SK-N-SH (cell line): ENCODE data around the gene FAM83E. TPM values are rescaled to one million over a fixed set of nuclear protein-coding genes. Genes with fewer than 3 reads are reported as not detected.
A peak's percentile ranks its signal among the peaks of the same experiment; 100 is the strongest.

ENCODE experiments used
- CTCF ChIA-PET: fragments of 300-600, 350-600 bp; formaldehyde crosslinking; extraction: SDS; loops from one replicate; lab custom pipeline; 2021; lab: Yijun Ruan, JAX
- POLR2A ChIA-PET: fragments of 350-600 bp; sonication (Branson Sonifier 250); formaldehyde crosslinking; extraction: SDS; loops from one replicate; lab custom pipeline; 2020; ENCODE audit warnings: antibody characterized with exemption, inconsistent platforms; lab: Yijun Ruan, JAX
- DNase-seq: peaks from one replicate; pipeline ENCODE4 v3.0.0; 2012
- H2AFZ ChIP-seq: fragments of 200-600 bp; sonication (generic); 2 replicates; pipeline ENCODE4 v1.8.1; 2016; ENCODE audit warnings: antibody characterized with exemption, mild to moderate bottlenecking, low read depth
- H3F3A ChIP-seq: fragments of 200-600 bp; sonication (generic); replicated peaks from 2 replicates; pipeline ENCODE3; 2016; ENCODE audit warnings: antibody characterized with exemption, mild to moderate bottlenecking; ENCODE audit not compliant: insufficient read depth
- H3K27ac ChIP-seq, 2 experiments: fragments of 200-500 bp in 1 of 2; fragments of 200-600 bp in 1 of 2; sonication (Bioruptor generic) in 1 of 2; sonication (generic), shearing (Covaris generic) in 1 of 2; 2 replicates each; pipeline versions ENCODE4 v1.5.1 to v1.6.1; 2014 to 2016; ENCODE audit warnings: low read depth in 2 of 2, inconsistent platforms in 1 of 2, low read length in 1 of 2, mild to moderate bottlenecking in 1 of 2, mixed read lengths in 1 of 2
- H3K27me3 ChIP-seq: fragments of 200-600 bp; sonication (generic), shearing (Covaris generic); 2 replicates; pipeline ENCODE4 v1.6.1; 2016; ENCODE audit warnings: mixed run types; ENCODE audit not compliant: insufficient read depth
- H3K36me3 ChIP-seq, 2 experiments: fragments of 200-500 bp in 1 of 2; fragments of 200-600 bp in 1 of 2; sonication (Bioruptor generic) in 1 of 2; sonication (generic) in 1 of 2; replicated peaks in 1 of 2; 2 replicates each; pipeline versions ENCODE3 to v1.5.1; 2014 to 2016; ENCODE audit warnings: low read length in 1 of 2, mild to moderate bottlenecking in 1 of 2; ENCODE audit not compliant: insufficient read depth in 2 of 2, control insufficient read depth in 1 of 2
- H3K4me1 ChIP-seq, 2 experiments: fragments of 200-500 bp in 1 of 2; fragments of 200-600 bp in 1 of 2; sonication (Bioruptor generic) in 1 of 2; sonication (generic), shearing (Covaris generic) in 1 of 2; 2 replicates each; pipeline versions ENCODE4 v1.5.1 to v1.6.1; 2014 to 2016; ENCODE audit warnings: low read depth in 1 of 2, low read length in 1 of 2, mixed run types in 1 of 2; ENCODE audit not compliant: insufficient read depth in 2 of 2, control insufficient read depth in 1 of 2
- H3K4me2 ChIP-seq: fragments of 200-600 bp; sonication (generic), shearing (Covaris generic); 2 replicates; pipeline ENCODE4 v1.6.1; 2017; ENCODE audit warnings: mixed run types
- H3K4me3 ChIP-seq, 2 experiments: fragments of 200-500 bp in 1 of 2; fragments of 200-600 bp in 1 of 2; sonication (Bioruptor generic) in 1 of 2; sonication (generic), shearing (Covaris generic) in 1 of 2; 2 replicates each; pipeline versions ENCODE4 v1.5.1 to v1.8.1; 2014 to 2016; ENCODE audit warnings: low read depth in 2 of 2, inconsistent platforms in 1 of 2, low read length in 1 of 2, mild to moderate bottlenecking in 1 of 2, mixed read lengths in 1 of 2, moderate library complexity in 1 of 2
- H3K79me2 ChIP-seq: fragments of 200-600 bp; sonication (generic); 2 replicates; pipeline ENCODE4 v1.8.1; 2017; ENCODE audit warnings: mild to moderate bottlenecking; ENCODE audit not compliant: insufficient read depth
- H3K9ac ChIP-seq: fragments of 200-600 bp; sonication (generic); 2 replicates; pipeline ENCODE4 v1.6.1; 2017; ENCODE audit warnings: mixed run types
- H3K9me2 ChIP-seq: fragments of 200-600 bp; sonication (generic); 2 replicates; pipeline ENCODE4 v1.6.1; 2017; ENCODE audit warnings: mixed run types
- H3K9me3 ChIP-seq: fragments of 200-600 bp; sonication (generic); 2 replicates; pipeline ENCODE4 v1.6.1; 2017; ENCODE audit warnings: mixed run types, mild to moderate bottlenecking, moderate library complexity
- H4K20me1 ChIP-seq: fragments of 200-600 bp; sonication (generic); 2 replicates; pipeline ENCODE4 v1.6.1; 2017; ENCODE audit warnings: mild to moderate bottlenecking, mixed run types; ENCODE audit not compliant: insufficient read depth
- CHD2 ChIP-seq: fragments of 150-350 bp; IDR thresholded peaks from 2 replicates; pipeline ENCODE4 v1.6.1; 2018; ENCODE audit warnings: low read length; ENCODE audit not compliant: partially characterized antibody
- CTCF ChIP-seq: fragments of 200-600 bp; sonication (generic); IDR thresholded peaks from 2 replicates; pipeline ENCODE4 v1.6.1; 2017; ENCODE audit warnings: antibody characterized with exemption, mild to moderate bottlenecking, moderate library complexity
- ELF1 ChIP-seq: IDR thresholded peaks from 2 replicates; pipeline ENCODE4 v1.4.0; 2012
- FOSL2 ChIP-seq: IDR thresholded peaks from 2 replicates; pipeline ENCODE4 v1.4.0; 2012; ENCODE audit warnings: low read depth, mild to moderate bottlenecking, moderate library complexity, borderline replicate concordance
- FOXM1 ChIP-seq: IDR thresholded peaks from 2 replicates; pipeline ENCODE4 v1.4.0; 2012; ENCODE audit warnings: low read depth, mild to moderate bottlenecking
- IRF3 ChIP-seq: fragments of 150-350 bp; IDR thresholded peaks from 2 replicates; pipeline ENCODE4 v1.6.1; 2016; ENCODE audit warnings: mild to moderate bottlenecking, low read depth, low read length
- MXI1 ChIP-seq: IDR thresholded peaks from 2 replicates; pipeline ENCODE4 v1.6.1; 2012; ENCODE audit warnings: mild to moderate bottlenecking, low read depth, low read length, improper control_type of control experiment
- RAD21 ChIP-seq: IDR thresholded peaks from 2 replicates; pipeline ENCODE4 v1.6.1; 2012; ENCODE audit warnings: mild to moderate bottlenecking, low read length
- RFX5 ChIP-seq: IDR thresholded peaks from 2 replicates; pipeline ENCODE4 v1.6.1; 2012; ENCODE audit warnings: mild to moderate bottlenecking, improper control_type of control experiment, low read length
- SMC3 ChIP-seq: IDR thresholded peaks from 2 replicates; pipeline ENCODE4 v1.6.1; 2012; ENCODE audit warnings: low read depth, low read length, improper control_type of control experiment
- TAF1 ChIP-seq: IDR thresholded peaks from 2 replicates; pipeline ENCODE4 v1.6.1; 2012; ENCODE audit warnings: low read depth, mild to moderate bottlenecking, low read length, moderate library complexity, borderline replicate concordance
- TCF12 ChIP-seq: IDR thresholded peaks from 2 replicates; pipeline ENCODE4 v1.4.0; 2012
- USF2 ChIP-seq: fragments of 150-350 bp; IDR thresholded peaks from 2 replicates; pipeline ENCODE4 v1.6.1; 2017; ENCODE audit warnings: antibody characterized with exemption, low read length, low read depth, borderline replicate concordance
- YY1 ChIP-seq: IDR thresholded peaks from 2 replicates; pipeline ENCODE4 v1.4.0; 2012; ENCODE audit warnings: low read depth, mild to moderate bottlenecking
- ZBTB33 ChIP-seq: IDR thresholded peaks from 2 replicates; pipeline ENCODE4 v1.4.0; 2012; ENCODE audit warnings: low read depth, borderline replicate concordance
- WGBS: methylation state at CpG from one replicate; pipeline ENCODE4 v1.1.6; 2017; ENCODE audit warnings: low lambda C conversion rate; 5-methylcytosine and 5-hydroxymethylcytosine counted together
- polyA plus RNA-seq, 3 experiments: library from polyadenylated mRNA; depleted of rRNA; stranded (reverse); fragments of >200 nt; gene quantifications; 2 replicates each; pipeline ENCODE4 v1.2.3, GENCODE V29; 2012

FAM83E gene
- polyA plus RNA-seq, 1 of the 3 experiments (the other 2 are of a cell fraction): 0.44 TPM

GRCh38 chr19:48639483-48640375 lies 24.9 kb upstream of the FAM83E start:
- H2AFZ ChIP-seq: no peak overlapping the region
- peaks cover 16 to 28% of the 10 kb centered on the region in 2 experiments for H3K4me1 ChIP-seq
- no peak overlapping the region for H3K27ac ChIP-seq
- no peaks in the 10 kb centered on the region for H3K9me2 ChIP-seq
- H3K4me3 ChIP-seq: no peak overlapping the region
- no peaks in the 10 kb centered on the region for H3K79me2 ChIP-seq
- H3K9me3 ChIP-seq: no peaks in the 10 kb centered on the region
- H3K27me3 ChIP-seq: no peaks in the 10 kb centered on the region
- ChIA-PET CTCF (no interaction called here), POLR2A (no interaction called here)
- no peak overlapping the region for H3K9ac ChIP-seq
- no peaks in the 10 kb centered on the region for H3K36me3 ChIP-seq
- H3F3A ChIP-seq: peaks cover 23% of the 10 kb centered on the region
- DNase-seq: no peak
- H4K20me1 ChIP-seq: no peaks in the 10 kb centered on the region
- WGBS: 85% methylated on average over 30 of the region's 33 CpGs
- TF ChIP-seq RFX5 (no peak), RAD21 (no peak), FOXM1 (no peak), YY1 (no peak), MXI1 (no peak), TAF1 (no peak), SMC3 (no peak), ZBTB33 (no peak), USF2 (no peak)
- no peak overlapping the region for H3K4me2 ChIP-seq

GRCh38 chr19:48638831-48639381 lies 24.0 kb upstream of the FAM83E start:
- peak overlapping the region; percentile 62 to 99; a peak in 3 of 4 replicates for H3K27ac ChIP-seq
- no peaks in the 10 kb centered on the region for H3K79me2 ChIP-seq
- H3K27me3 ChIP-seq: no peaks in the 10 kb centered on the region
- no peak overlapping the region for H2AFZ ChIP-seq
- H3K4me3 ChIP-seq: no peak overlapping the region; a peak in 1 of 4 replicates
- POLR2A ChIA-PET: no interaction called here
- H3K4me2 ChIP-seq: peak overlapping the region; percentile 99
- no peaks in the 10 kb centered on the region for H3K9me3 ChIP-seq
- DNase-seq: peak; percentile 69
- no peaks in the 10 kb centered on the region for H3K36me3 ChIP-seq
- H3K9me2 ChIP-seq: no peaks in the 10 kb centered on the region
- H4K20me1 ChIP-seq: no peaks in the 10 kb centered on the region
- peaks cover 28% of the 10 kb centered on the region for H3F3A ChIP-seq
- H3K4me1 ChIP-seq: peaks cover 17 to 28% of the 10 kb centered on the region in 2 experiments
- CTCF ChIA-PET: no interaction called here
- WGBS: 87% methylated on average over 16 of the region's 16 CpGs
- no peak overlapping the region for H3K9ac ChIP-seq
- no peak for TF ChIP-seq SMC3
- TF ChIP-seq YY1: no peak
- no peak for TF ChIP-seq FOSL2
- TF ChIP-seq TAF1: no peak
- TF ChIP-seq ELF1: no peak
- no peak for TF ChIP-seq TCF12
- no peak for TF ChIP-seq IRF3
- TF ChIP-seq CHD2: no peak
- no peak for TF ChIP-seq CTCF
- no peak for TF ChIP-seq USF2
- TF ChIP-seq ZBTB33: no peak
